ENCODE measurements around the gene BRD7.

- TF ChIP-seq, protein P1, sequence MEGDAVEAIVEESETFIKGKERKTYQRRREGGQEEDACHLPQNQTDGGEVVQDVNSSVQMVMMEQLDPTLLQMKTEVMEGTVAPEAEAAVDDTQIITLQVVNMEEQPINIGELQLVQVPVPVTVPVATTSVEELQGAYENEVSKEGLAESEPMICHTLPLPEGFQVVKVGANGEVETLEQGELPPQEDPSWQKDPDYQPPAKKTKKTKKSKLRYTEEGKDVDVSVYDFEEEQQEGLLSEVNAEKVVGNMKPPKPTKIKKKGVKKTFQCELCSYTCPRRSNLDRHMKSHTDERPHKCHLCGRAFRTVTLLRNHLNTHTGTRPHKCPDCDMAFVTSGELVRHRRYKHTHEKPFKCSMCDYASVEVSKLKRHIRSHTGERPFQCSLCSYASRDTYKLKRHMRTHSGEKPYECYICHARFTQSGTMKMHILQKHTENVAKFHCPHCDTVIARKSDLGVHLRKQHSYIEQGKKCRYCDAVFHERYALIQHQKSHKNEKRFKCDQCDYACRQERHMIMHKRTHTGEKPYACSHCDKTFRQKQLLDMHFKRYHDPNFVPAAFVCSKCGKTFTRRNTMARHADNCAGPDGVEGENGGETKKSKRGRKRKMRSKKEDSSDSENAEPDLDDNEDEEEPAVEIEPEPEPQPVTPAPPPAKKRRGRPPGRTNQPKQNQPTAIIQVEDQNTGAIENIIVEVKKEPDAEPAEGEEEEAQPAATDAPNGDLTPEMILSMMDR (IDR thresholded peaks at IDR 0.05; ENCODE audit: low read length), result no peak
- TF ChIP-seq EZH2phosphoT487 (IDR thresholded peaks at IDR 0.05; ENCODE audit: low read length), result no peak
Measured at GRCh38 chr16:50299508-50300105, 69.2 kb downstream of the BRD7 start.

Data from MM.1S (cell line).